ENCODE measurements around the gene AMH.

The AMH gene

DNA sequence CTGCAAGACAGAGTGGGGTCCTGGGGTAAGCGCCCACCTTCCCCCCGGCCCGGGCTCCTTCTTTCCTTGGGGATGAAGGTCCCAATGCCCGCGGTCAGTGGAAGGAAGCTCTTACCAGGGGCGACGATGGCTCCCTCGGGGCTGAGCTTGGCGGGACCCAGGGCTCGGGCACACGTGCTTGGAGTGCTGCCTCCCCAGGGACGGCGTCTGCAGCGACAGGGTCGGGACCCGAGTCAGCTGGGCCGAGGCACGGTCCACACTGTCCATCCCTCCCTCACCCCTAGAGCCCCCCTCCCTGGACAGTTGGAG lies 3.6 kb downstream of the AMH start:
- Histone ChIP-seq H3K4me3 (ENCODE audit: low read depth, low read length) (peak overlapping the region; percentile 61; the same call in 1 of the 2 replicates), H3K9me3 (ENCODE audit: control insufficient read depth, insufficient read depth, low read length) (no peaks in the 10 kb centered on the region), H3K4me1 (ENCODE audit: control insufficient read depth, insufficient read depth, low read length) (no peaks in the 10 kb centered on the region; the same call in 1 of the 2 replicates), H3K27me3 (ENCODE audit: control insufficient read depth, insufficient read depth, low read length) (peaks cover 42% of the 10 kb centered on the region), H3K36me3 (ENCODE audit: control insufficient read depth, insufficient read depth, low read length) (0 out of 2 replicates have a peak, but pooled peaks cover 6% of the 10 kb centered on the region), H3K9ac (ENCODE audit: low read depth, low read length) (no peak overlapping the region), H3K27ac (ENCODE audit: low read depth, low read length) (no peak overlapping the region)

- peak overlapping the region; percentile 61 for H3K4me3 ChIP-seq (ENCODE audit: low read depth, low read length)
- no peaks in the 10 kb centered on the region; the same call in 1 of the 2 replicates for H3K4me1 ChIP-seq (ENCODE audit: control insufficient read depth, insufficient read depth, low read length)
- H3K9ac ChIP-seq (ENCODE audit: low read depth, low read length) = no peak overlapping the region
Observed at GRCh38 chr19:2253106-2254063, 4.3 kb downstream of the AMH start.

DNA sequence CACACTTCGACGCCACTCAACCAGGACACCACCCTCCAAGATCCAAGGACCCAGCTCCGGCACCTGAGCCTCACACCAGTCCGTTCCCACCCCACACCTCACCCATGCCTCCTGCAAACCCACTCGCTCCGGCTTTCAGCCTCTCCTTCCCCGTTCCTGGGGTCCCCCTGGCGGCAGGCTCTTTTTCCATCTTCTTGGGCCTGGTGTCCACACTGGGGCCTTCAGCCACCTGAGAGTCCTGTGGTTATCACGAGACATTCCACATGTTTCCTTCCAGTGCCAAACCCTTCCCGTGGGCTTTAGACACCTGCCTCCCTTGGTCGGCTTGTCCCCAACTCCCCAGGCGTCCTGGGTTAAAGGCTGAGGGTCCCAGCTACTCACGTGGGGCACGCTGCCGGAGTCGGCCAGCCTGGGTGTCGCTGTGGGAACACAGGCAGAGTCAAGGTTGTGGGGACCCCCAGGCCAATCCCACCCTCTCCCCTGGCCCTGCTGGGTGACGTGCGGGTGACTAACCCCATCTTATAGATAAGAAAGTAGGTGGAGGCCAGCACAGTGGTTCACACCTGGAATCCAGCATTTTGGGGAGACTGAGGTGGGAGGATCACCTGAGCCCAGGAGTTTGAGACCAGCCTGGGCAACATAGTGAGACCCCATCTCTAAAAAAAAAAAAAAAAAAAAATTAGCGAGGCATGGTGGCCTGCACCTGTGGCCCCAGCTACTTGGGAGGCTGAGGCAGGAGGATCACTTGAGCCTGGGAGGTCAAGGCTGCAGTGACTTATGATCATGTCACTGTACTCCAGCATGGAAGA lies 5.1 kb downstream of the AMH start:
- H3K9ac ChIP-seq (ENCODE audit: low read depth, low read length) = no peak overlapping the region

More at GRCh38 chr19:2253106-2254063, 4.3 kb downstream of the AMH start:
- H3K36me3 ChIP-seq (ENCODE audit: control insufficient read depth, insufficient read depth, low read length) = 0 out of 2 replicates have a peak, but pooled peaks cover 2% of the 10 kb centered on the region
- H3K9me3 ChIP-seq (ENCODE audit: control insufficient read depth, insufficient read depth, low read length) = no peaks in the 10 kb centered on the region
- no peak overlapping the region for H3K27ac ChIP-seq (ENCODE audit: low read depth, low read length)
- peaks cover 42% of the 10 kb centered on the region for H3K27me3 ChIP-seq (ENCODE audit: control insufficient read depth, insufficient read depth, low read length)

DNA sequence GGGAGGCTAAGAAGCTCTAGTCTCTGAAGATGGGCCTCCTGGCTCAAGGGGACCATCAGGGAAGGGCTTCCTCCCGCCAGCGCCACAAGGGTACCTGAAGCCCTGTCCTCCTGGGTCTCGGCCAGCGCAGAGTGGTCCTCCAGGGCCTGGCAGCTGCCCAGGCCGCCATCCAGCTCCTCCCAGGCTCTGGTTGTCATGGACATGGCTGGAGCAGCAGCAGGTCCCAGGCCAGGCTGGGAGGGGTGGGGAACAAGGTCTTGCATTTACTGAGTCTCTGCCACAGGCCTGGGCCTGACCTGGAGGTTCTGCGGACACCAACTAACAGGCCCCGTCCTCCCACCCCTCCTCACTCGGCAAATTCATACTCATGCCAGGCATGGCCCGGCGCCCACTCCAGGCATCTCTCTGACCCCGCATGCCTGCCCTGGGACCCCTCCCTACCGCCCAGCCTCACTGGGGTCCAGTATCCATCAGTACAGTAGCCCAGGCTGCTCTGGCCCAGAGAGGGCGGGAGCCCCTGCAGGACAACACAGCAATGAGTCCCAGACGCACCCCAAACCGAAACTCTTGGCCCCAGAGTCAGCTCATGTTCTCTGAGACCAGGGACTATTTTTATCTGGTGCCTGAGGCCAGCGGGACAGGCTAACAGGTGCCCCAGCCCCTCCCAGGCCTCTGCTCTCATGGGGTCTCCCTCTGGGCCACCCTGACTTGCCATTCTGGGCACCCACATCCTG lies 6.2 kb downstream of the AMH start:
- Histone ChIP-seq H3K36me3 (ENCODE audit: control insufficient read depth, insufficient read depth, low read length) (no peaks in the 10 kb centered on the region), H3K9ac (ENCODE audit: low read depth, low read length) (no peak overlapping the region), H3K4me3 (ENCODE audit: low read depth, low read length) (no peak overlapping the region), H3K27ac (ENCODE audit: low read depth, low read length) (no peak overlapping the region), H3K27me3 (ENCODE audit: control insufficient read depth, insufficient read depth, low read length) (peaks cover 42% of the 10 kb centered on the region), H3K4me1 (ENCODE audit: control insufficient read depth, insufficient read depth, low read length) (no peaks in the 10 kb centered on the region; the same call in 1 of the 2 replicates), H3K9me3 (ENCODE audit: control insufficient read depth, insufficient read depth, low read length) (no peaks in the 10 kb centered on the region)

More for the DNA sequence above, 5.1 kb downstream of the AMH start:
- H3K4me3 ChIP-seq (ENCODE audit: low read depth, low read length) = peak overlapping the region; percentile 61
- H3K27me3 ChIP-seq (ENCODE audit: control insufficient read depth, insufficient read depth, low read length) = peaks cover 42% of the 10 kb centered on the region
- no peak overlapping the region for H3K27ac ChIP-seq (ENCODE audit: low read depth, low read length)
- H3K36me3 ChIP-seq (ENCODE audit: control insufficient read depth, insufficient read depth, low read length) = no peaks in the 10 kb centered on the region
- H3K9me3 ChIP-seq (ENCODE audit: control insufficient read depth, insufficient read depth, low read length) = no peaks in the 10 kb centered on the region
- H3K4me1 ChIP-seq (ENCODE audit: control insufficient read depth, insufficient read depth, low read length) = no peaks in the 10 kb centered on the region; the same call in 1 of the 2 replicates

DNA sequence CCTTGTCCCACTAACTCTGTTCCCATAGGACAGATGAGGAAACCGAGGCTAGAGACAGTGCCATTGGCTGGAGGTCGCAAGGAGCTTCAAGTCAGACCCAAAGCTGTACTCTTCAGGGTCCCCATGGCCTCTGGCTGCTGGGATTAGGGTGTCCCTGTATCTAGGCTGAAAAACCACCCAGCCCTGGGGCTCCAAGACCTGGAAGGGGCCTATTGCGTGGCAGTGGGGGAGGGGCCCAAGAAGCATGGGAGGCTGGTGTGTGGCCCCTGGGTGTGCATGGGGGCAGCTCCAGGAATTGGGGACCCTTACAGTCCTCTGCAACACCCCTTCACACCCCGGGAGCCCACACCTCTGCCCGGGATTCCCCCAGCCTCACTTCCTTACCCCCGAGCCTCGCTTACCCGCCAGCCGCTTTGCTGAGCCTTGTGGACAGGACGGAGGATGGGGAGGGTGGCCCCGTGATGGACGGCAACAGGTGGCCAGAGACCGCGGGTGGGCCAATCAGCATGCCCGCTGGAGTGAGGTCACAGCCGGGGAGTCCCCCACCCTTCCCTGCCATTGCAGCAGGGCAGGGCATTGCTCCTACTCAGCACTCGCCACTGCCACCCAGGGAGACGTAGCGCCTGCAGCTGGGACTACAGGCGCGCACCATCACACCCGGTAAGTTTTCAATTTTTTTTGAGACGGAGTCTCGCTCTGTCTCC lies 7.0 kb downstream of the AMH start, which contains the start of gene JSRP1:
Gene JSRP1 (minus strand): TSS at position 436 of the 704 bp plus-strand sequence. CDS start 1,103 bp downstream, outside the sequence.
- no peaks in the 10 kb centered on the region; the same call in 1 of the 2 replicates for H3K4me1 ChIP-seq (ENCODE audit: control insufficient read depth, insufficient read depth, low read length)
- no peaks in the 10 kb centered on the region for H3K9me3 ChIP-seq (ENCODE audit: control insufficient read depth, insufficient read depth, low read length)
- H3K27me3 ChIP-seq (ENCODE audit: control insufficient read depth, insufficient read depth, low read length) = peaks cover 33% of the 10 kb centered on the region
- H3K36me3 ChIP-seq (ENCODE audit: control insufficient read depth, insufficient read depth, low read length) = no peaks in the 10 kb centered on the region
- H3K4me3 ChIP-seq (ENCODE audit: low read depth, low read length) = no peak within 1 kb of the TSS
- no peak within 1 kb of the TSS for H3K9ac ChIP-seq (ENCODE audit: low read depth, low read length)
- H3K27ac ChIP-seq (ENCODE audit: low read depth, low read length) = no peak within 1 kb of the TSS

GRCh38 chr19:2259336-2259735 lies 10.2 kb downstream of the AMH start:
- H3K9ac ChIP-seq (ENCODE audit: low read depth, low read length) = no peak overlapping the region
- H3K4me3 ChIP-seq (ENCODE audit: low read depth, low read length) = no peak overlapping the region
- no peaks in the 10 kb centered on the region for H3K36me3 ChIP-seq (ENCODE audit: control insufficient read depth, insufficient read depth, low read length)
- no peaks in the 10 kb centered on the region; the same call in 1 of the 2 replicates for H3K4me1 ChIP-seq (ENCODE audit: control insufficient read depth, insufficient read depth, low read length)
- H3K27ac ChIP-seq (ENCODE audit: low read depth, low read length) = no peak overlapping the region
- no peaks in the 10 kb centered on the region for H3K9me3 ChIP-seq (ENCODE audit: control insufficient read depth, insufficient read depth, low read length)
- H3K27me3 ChIP-seq (ENCODE audit: control insufficient read depth, insufficient read depth, low read length) = peaks cover 1% of the 10 kb centered on the region; the same call in 1 of the 2 replicates

DNA sequence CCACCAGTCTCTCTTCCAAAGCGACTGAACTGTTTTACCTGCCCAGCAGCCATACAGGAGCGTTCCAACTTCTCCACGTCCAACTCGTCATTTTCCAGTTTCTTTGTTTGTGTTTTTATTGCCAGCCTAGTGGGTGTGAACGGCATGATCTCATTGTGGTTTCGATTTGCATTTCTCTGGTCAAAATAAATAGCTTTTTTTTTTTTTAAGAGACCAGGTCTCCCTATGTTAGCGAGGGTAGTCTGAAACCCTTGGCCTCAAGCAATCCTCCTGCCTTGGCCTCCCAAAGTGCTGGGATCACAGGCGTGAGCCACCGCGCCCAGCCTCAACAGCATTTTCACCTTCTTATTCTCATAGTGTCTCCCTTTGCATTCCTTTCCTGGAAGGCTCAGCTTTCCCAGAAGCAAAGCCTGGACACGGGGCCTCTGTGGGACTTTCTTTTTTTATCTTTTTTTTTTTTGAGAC lies 11.2 kb downstream of the AMH start:
- no peaks in the 10 kb centered on the region for H3K36me3 ChIP-seq (ENCODE audit: control insufficient read depth, insufficient read depth, low read length)
- H3K4me3 ChIP-seq (ENCODE audit: low read depth, low read length) = no peak overlapping the region
- H3K27ac ChIP-seq (ENCODE audit: low read depth, low read length) = no peak overlapping the region
- no peaks in the 10 kb centered on the region; the same call in 1 of the 2 replicates for H3K4me1 ChIP-seq (ENCODE audit: control insufficient read depth, insufficient read depth, low read length)
- H3K27me3 ChIP-seq (ENCODE audit: control insufficient read depth, insufficient read depth, low read length) = no peaks in the 10 kb centered on the region
- no peak overlapping the region for H3K9ac ChIP-seq (ENCODE audit: low read depth, low read length)
- no peaks in the 10 kb centered on the region for H3K9me3 ChIP-seq (ENCODE audit: control insufficient read depth, insufficient read depth, low read length)

DNA sequence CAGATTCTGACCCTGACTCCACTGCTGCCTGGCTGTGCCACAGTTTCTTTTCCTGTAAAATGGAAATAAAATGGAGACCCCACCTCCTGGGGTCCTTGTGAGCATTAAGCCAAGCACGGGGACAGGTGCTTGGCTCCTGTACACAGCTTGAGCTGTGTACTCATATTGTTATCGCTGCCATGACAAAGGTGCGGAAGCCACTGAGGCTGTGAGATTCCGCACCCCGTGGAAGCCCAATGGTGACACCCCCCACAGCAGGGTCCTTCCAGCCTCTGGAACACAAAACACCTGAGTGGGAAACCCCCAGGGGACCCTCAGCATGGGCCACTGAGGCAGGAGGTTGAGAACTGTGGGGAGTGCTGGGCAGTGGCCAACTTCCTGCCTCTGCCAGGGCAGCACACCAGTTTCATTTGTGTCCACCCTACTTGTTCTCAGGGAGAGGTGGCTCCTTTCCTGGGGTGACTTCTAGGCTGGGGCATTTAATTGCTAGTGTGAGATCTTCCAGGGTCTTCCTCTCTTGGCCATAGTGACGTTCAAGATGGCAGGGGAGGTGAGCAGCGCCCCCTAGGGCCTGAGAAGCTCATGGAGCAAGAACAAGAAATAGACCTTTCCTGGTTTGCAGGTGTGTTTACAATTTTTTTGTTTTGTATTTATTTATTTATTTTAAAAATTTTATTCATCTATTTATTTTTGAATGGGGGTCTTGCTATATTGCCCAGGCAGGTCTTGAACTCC lies 12.5 kb downstream of the AMH start:
- H3K9me3 ChIP-seq (ENCODE audit: control insufficient read depth, insufficient read depth, low read length) = no peaks in the 10 kb centered on the region
- H3K9ac ChIP-seq (ENCODE audit: low read depth, low read length) = no peak overlapping the region
- H3K27ac ChIP-seq (ENCODE audit: low read depth, low read length) = no peak overlapping the region
- no peak overlapping the region for H3K4me3 ChIP-seq (ENCODE audit: low read depth, low read length)
- no peaks in the 10 kb centered on the region for H3K36me3 ChIP-seq (ENCODE audit: control insufficient read depth, insufficient read depth, low read length)
- H3K4me1 ChIP-seq (ENCODE audit: control insufficient read depth, insufficient read depth, low read length) = no peaks in the 10 kb centered on the region
- no peaks in the 10 kb centered on the region for H3K27me3 ChIP-seq (ENCODE audit: control insufficient read depth, insufficient read depth, low read length)

- Histone ChIP-seq H3K27ac (ENCODE audit: low read depth, low read length) (no peak overlapping the region), H3K36me3 (ENCODE audit: control insufficient read depth, insufficient read depth, low read length) (peaks cover 2% of the 10 kb centered on the region; the same call in 1 of the 2 replicates), H3K27me3 (ENCODE audit: control insufficient read depth, insufficient read depth, low read length) (no peaks in the 10 kb centered on the region), H3K9ac (ENCODE audit: low read depth, low read length) (no peak overlapping the region), H3K4me3 (ENCODE audit: low read depth, low read length) (no peak overlapping the region), H3K9me3 (ENCODE audit: control insufficient read depth, insufficient read depth, low read length) (no peaks in the 10 kb centered on the region), H3K4me1 (ENCODE audit: control insufficient read depth, insufficient read depth, low read length) (no peaks in the 10 kb centered on the region)
Observed at GRCh38 chr19:2266183-2266993, 17.3 kb downstream of the AMH start.

All from HUES48 (cell line).